ENCODE results near the gene SLC7A8.

DNA sequence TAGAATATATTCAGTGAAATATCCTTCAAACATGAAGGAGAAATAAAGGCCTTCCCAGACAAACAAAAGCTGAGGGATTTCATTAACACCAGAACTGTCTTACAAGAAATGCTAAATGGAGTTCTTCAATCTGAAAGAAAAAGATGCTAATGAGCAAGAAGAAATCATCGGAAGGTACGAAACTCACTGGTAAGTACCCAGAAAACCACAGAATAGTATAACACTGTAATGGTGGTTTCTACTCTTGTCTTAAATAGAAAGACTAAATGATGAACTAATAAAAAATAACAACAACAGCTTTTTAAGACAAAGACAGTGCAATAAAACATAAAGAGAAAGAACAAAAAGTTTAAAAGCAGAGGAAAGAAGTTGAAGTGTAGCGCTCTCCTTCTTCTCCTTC is 35.6 kb upstream of the SLC7A8 start:
- TF ChIP-seq, protein P1, sequence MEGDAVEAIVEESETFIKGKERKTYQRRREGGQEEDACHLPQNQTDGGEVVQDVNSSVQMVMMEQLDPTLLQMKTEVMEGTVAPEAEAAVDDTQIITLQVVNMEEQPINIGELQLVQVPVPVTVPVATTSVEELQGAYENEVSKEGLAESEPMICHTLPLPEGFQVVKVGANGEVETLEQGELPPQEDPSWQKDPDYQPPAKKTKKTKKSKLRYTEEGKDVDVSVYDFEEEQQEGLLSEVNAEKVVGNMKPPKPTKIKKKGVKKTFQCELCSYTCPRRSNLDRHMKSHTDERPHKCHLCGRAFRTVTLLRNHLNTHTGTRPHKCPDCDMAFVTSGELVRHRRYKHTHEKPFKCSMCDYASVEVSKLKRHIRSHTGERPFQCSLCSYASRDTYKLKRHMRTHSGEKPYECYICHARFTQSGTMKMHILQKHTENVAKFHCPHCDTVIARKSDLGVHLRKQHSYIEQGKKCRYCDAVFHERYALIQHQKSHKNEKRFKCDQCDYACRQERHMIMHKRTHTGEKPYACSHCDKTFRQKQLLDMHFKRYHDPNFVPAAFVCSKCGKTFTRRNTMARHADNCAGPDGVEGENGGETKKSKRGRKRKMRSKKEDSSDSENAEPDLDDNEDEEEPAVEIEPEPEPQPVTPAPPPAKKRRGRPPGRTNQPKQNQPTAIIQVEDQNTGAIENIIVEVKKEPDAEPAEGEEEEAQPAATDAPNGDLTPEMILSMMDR (conservative IDR thresholded peaks at IDR 0.05 in 1 of 2, IDR thresholded peaks at IDR 0.05 in 1 of 2; ENCODE audit: low read depth in 1 of 2, low read length in 2 of 2): no peak
- no peak for TF ChIP-seq EZH2 (IDR thresholded peaks at IDR 0.05; ENCODE audit: low read length, missing control alignments)
